ENCODE results near the gene CACYBP. TPM values are rescaled to one million over a fixed set of nuclear protein-coding genes. Genes with fewer than 3 reads are reported as not detected.

The CACYBP gene
- total RNA-seq (10 to 100 TPM; 43.9 to 88.3 (median 53.1) TPM), polyA plus RNA-seq (100 to 1,000 TPM in 1 of 2 donors, 10 to 100 TPM in 1; 20.2 to 106 TPM)
- long read RNA-seq, donor 1, transcript CACYBP-201 (6 exons, 2,766 nt), result major isoform, 98 of 105 reads
- long read RNA-seq, donor 1, partial matches to known transcripts, result 2 of 105 reads
- long read RNA-seq, donor 1, other reads (novel, unspliced or antisense), result 4 of 105 reads
- long read RNA-seq, donor 2, transcript CACYBP-201 (6 exons, 2,766 nt), result major isoform, 76 of 82 reads
- long read RNA-seq, donor 2, partial matches to known transcripts, result 0 of 82 reads
- long read RNA-seq, donor 2, other reads (novel, unspliced or antisense), result 4 of 82 reads
- long read RNA-seq, donor 3, transcript CACYBP-201 (6 exons, 2,766 nt), result major isoform, 147 of 156 reads
- long read RNA-seq, donor 3, partial matches to known transcripts, result 1 of 156 reads
- long read RNA-seq, donor 3, other reads (novel, unspliced or antisense), result 5 of 156 reads

GRCh38 chr1:174999936-175000696, at the start of gene CACYBP:
Gene CACYBP (plus strand): TSS chr1:174999947. CDS start chr1:175000181, 234 bp downstream.
- intact Hi-C loops (cut with DNase I), result loop anchor here in 3 of 10 donors (2.0 to 5.0 kb wide), 3 partner anchors 23 to 978 kb away; partner anchors contain the start of genes MRPS14 (in 1 of the 3) and RC3H1 (in 1 of the 3)
- WGBS, 2 donors, result 0% methylated on average over 66 to 71 of the region's 71 CpGs
- peak in 1 of 2 donors; percentile 43 for DNase-seq

GRCh38 chr1:174953285-174954072, 46.3 kb upstream of the CACYBP start:
- no peaks in the 10 kb centered on the region for H3K9me3 ChIP-seq
- H3K36me3 ChIP-seq, result no peaks in the 10 kb centered on the region
- H3K27ac ChIP-seq, result peak overlapping the region in 1 of 10 donors; percentile 19
- 58 to 67% methylated on average over 11 of the region's 11 CpGs for WGBS, 2 donors
- ATAC-seq (peak in 2 of 8 donors; percentile 23 to 52), DNase-seq (no peak)
- peaks cover 0 to 35% (median 12%) of the 10 kb centered on the region in 9 donors for H3K4me1 ChIP-seq
- no peaks in the 10 kb centered on the region for H3K27me3 ChIP-seq
- no peak overlapping the region for H3K4me3 ChIP-seq
- intact Hi-C loops (cut with DNase I), result no loop called here
- no peak for TF ChIP-seq CTCF (IDR thresholded peaks at IDR 0.05)

More at GRCh38 chr1:174999936-175000696, at the start of gene CACYBP:
- no peak for TF ChIP-seq CTCF (IDR thresholded peaks at IDR 0.05)
- H3K4me3 ChIP-seq, result peak within 1 kb of the TSS; percentile 69 to 90 (median 80)
- H3K4me1 ChIP-seq, result peaks cover 0 to 63% (median 18%) of the 10 kb centered on the region in 9 donors
- no peaks in the 10 kb centered on the region for H3K27me3 ChIP-seq
- H3K9me3 ChIP-seq, result no peaks in the 10 kb centered on the region
- peak within 1 kb of the TSS; percentile 83 to 100 (median 96) for H3K27ac ChIP-seq
- peaks cover 0 to 12% (median 0%) of the 10 kb centered on the region in 9 donors for H3K36me3 ChIP-seq
- peak in 6 of 8 donors; percentile 2 to 17 (median 3) for ATAC-seq

- no peak for TF ChIP-seq CTCF (IDR thresholded peaks at IDR 0.05)
- Histone ChIP-seq H3K27ac (peak overlapping the region in 2 of 10 donors; percentile 11 to 19), H3K9me3 (no peaks in the 10 kb centered on the region), H3K4me3 (no peak overlapping the region), H3K27me3 (no peaks in the 10 kb centered on the region), H3K36me3 (no peaks in the 10 kb centered on the region), H3K4me1 (peaks cover 0 to 35% (median 12%) of the 10 kb centered on the region in 9 donors)
- intact Hi-C loops (cut with DNase I), result no loop called here
- DNase-seq (no peak), ATAC-seq (peak in 1 of 8 donors; percentile 46)
Measured at GRCh38 chr1:174954073-174954460, 45.7 kb upstream of the CACYBP start.

All from heart right ventricle (tissue), 16 donors.